Measurements from ENCODE around the gene F7. TPM values are rescaled to one million over a fixed set of nuclear protein-coding genes. Genes with fewer than 3 reads are reported as not detected.
"Not testable (repeated sequence)": the region's sequence is repeated elsewhere in the genome, so short reads cannot be mapped to it uniquely, and the experiment has no call there.

The F7 gene
- polyA plus RNA-seq (2011; rRNA removed) (0.05 and 0.11 TPM in 2 replicates), polyA minus RNA-seq (2011; rRNA and poly(A)+ RNA removed) (0.71 TPM in 1 of 2 replicates, not detected in the other)

DNA sequence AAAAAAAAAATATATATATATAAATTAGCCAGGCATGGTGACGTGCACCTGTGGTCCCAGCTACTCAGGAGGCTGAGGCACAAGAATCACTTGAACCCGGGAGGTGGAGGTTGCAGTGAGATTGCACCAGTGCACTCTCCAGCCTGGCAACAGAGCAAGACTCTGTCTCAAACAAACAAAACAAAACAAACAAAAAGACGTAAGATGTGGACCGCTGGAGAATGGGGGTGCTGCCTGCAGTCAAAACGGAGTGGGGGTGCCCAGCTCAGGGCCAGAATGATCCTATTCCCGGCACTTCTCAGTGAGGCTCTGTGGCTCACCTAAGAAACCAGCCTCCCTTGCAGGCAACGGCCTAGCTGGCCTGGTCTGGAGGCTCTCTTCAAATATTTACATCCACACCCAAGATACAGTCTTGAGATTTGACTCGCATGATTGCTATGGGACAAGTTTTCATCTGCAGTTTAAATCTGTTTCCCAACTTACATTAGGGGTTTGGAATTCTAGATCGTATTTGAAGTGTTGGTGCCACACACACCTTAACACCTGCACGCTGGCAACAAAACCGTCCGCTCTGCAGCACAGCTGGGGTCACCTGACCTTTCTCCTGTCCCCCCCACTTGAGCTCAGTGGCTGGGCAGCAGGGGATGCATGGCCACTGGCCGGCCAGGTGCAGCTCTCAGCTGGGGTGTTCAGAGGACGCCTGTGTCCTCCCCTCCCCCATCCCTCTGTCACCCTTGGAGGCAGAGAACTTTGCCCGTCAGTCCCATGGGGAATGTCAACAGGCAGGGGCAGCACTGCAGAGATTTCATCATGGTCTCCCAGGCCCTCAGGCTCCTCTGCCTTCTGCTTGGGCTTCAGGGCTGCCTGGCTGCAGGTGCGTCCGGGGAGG, at the start of gene F7:
Gene F7, plus strand, starts transcription at position 760 of the 889 bp plus-strand sequence. Its CDS starts 51 bp downstream, at position 811.
- Histone ChIP-seq H3K36me3 (ENCODE audit: control insufficient read depth, insufficient read depth, low read length) (no peaks in the 10 kb centered on the region), H3K4me3 (ENCODE audit: low read depth, low read length) (no peak within 1 kb of the TSS), H3K27me3 (ENCODE audit: control insufficient read depth, insufficient read depth, low read length) (0 out of 2 replicates have a peak, but pooled peaks cover 1% of the 10 kb centered on the region)
- TF ChIP-seq, protein P1, sequence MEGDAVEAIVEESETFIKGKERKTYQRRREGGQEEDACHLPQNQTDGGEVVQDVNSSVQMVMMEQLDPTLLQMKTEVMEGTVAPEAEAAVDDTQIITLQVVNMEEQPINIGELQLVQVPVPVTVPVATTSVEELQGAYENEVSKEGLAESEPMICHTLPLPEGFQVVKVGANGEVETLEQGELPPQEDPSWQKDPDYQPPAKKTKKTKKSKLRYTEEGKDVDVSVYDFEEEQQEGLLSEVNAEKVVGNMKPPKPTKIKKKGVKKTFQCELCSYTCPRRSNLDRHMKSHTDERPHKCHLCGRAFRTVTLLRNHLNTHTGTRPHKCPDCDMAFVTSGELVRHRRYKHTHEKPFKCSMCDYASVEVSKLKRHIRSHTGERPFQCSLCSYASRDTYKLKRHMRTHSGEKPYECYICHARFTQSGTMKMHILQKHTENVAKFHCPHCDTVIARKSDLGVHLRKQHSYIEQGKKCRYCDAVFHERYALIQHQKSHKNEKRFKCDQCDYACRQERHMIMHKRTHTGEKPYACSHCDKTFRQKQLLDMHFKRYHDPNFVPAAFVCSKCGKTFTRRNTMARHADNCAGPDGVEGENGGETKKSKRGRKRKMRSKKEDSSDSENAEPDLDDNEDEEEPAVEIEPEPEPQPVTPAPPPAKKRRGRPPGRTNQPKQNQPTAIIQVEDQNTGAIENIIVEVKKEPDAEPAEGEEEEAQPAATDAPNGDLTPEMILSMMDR (IDR thresholded peaks at IDR 0.05; ENCODE audit: insufficient read depth, low read depth, low read length): no peak
- ChIA-PET POLR2A (no interaction called here), CTCF (interaction anchor here (0.5 kb wide), 1 partner anchor 133 kb away, joined by 3 read pairs; no protein-coding TSS in a partner anchor)
- DNase-seq (ENCODE audit: low read depth): no peak

DNA sequence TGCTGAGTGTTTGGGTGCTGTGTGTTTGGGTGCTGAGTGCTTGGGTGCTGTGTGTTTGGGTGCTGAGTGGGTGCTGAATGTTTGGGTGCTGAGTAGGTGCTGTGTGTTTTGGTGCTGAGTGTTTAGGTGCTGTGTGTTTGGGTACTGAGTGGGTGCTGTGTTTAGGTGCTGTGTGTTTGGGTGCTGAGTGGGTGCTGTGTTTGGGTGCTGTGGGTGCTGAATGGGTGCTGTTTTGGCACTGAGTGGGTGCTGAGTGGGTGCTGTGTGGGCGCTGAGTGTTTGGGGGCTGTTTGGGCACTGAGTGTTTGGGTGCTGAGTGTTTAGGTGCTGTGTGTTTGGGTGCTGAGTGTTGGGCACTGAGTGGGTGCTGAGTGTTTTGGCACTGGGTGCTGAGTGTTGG, 48.5 kb upstream of the F7 start:
- ChIA-PET CTCF (no interaction called here), POLR2A (no interaction called here)
- no peak for DNase-seq (ENCODE audit: low read depth)
- H3K36me3 ChIP-seq (ENCODE audit: control insufficient read depth, insufficient read depth, low read length): no peaks in the 10 kb centered on the region
- TF ChIP-seq, protein P1 (IDR thresholded peaks at IDR 0.05; ENCODE audit: insufficient read depth, low read depth, low read length): no peak
- no peak overlapping the region for H3K4me3 ChIP-seq (ENCODE audit: low read depth, low read length)
- peaks cover 17% of the 10 kb centered on the region for H3K27me3 ChIP-seq (ENCODE audit: control insufficient read depth, insufficient read depth, low read length)

DNA sequence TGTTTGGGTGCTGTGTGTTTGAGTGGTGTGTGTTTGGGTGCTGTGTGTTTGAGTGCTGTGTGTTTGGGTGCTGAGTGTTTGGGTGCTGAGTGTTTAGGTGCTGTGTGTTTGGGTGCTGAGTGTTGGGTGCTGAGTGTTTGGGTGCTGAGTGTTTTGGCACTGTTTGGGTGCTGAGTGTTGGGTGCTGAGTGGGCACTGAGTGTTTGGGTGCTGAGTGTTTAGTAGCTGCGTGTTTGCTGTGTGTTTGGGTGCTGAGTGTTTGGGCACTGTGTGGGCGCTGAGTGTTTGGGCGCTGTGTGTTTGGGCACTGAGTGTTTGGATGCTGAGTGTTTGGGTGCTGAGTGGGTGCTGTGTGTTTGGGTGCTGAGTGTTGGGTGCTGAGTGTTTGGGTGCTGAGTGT, 48.0 kb upstream of the F7 start:
- H3K4me3 ChIP-seq (ENCODE audit: low read depth, low read length); H3K36me3 ChIP-seq (ENCODE audit: control insufficient read depth, insufficient read depth, low read length); POLR2A ChIA-PET; DNase-seq (ENCODE audit: low read depth); CTCF ChIA-PET: not testable (repeated sequence)
- peaks cover 14% of the 10 kb centered on the region for H3K27me3 ChIP-seq (ENCODE audit: control insufficient read depth, insufficient read depth, low read length)

DNA sequence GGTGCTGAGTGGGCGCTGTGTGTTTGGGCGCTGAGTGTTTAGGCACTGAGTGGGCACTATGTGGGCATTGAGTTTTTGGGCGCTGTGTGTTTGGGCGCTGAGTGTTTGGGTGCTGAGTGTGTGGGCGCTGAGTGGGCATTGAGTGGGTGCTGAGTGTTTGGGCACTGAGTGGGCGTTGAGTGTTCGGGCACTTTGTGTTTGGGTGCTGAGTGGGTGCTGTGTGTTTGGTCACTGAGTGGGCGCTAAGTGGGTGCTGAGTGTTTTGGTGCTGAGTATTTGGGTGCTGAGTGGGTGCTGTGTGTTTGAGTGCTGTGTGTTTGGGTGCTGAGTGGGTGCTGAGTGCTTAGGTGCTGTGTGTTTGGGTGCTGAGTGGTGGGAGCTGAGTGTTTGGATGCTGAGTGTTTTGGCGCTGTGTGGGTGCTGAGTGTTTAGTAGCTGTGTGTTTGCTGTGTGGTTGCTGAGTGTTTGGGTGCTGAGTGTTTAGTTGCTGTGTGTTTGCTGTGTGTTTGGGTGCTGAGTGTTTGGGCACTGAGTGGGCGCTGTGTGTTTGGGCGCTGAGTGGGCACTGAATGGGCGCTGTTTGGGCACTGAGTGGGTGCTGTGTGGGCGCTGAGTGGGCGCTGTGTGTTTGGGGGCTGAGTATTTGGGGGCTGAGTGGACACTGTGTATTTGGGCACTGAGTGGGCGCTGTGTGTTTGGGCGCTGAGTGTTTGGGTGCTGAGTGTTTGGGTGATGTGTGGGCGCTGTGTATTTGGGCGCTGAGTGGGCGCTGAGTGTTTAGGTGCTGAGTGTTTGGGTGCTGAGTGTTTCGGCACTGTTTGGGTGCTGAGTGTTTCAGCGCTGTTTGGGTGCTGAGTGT, 47.2 kb upstream of the F7 start:
- H3K36me3 ChIP-seq (ENCODE audit: control insufficient read depth, insufficient read depth, low read length): no peaks in the 10 kb centered on the region
- H3K4me3 ChIP-seq (ENCODE audit: low read depth, low read length): no peak overlapping the region
- peaks cover 10% of the 10 kb centered on the region; the same call in 1 of the 2 replicates for H3K27me3 ChIP-seq (ENCODE audit: control insufficient read depth, insufficient read depth, low read length)
- ChIA-PET CTCF (no interaction called here), POLR2A (no interaction called here)
- TF ChIP-seq, protein P1 (IDR thresholded peaks at IDR 0.05; ENCODE audit: insufficient read depth, low read depth, low read length): no peak
- DNase-seq (ENCODE audit: low read depth): no peak

DNA sequence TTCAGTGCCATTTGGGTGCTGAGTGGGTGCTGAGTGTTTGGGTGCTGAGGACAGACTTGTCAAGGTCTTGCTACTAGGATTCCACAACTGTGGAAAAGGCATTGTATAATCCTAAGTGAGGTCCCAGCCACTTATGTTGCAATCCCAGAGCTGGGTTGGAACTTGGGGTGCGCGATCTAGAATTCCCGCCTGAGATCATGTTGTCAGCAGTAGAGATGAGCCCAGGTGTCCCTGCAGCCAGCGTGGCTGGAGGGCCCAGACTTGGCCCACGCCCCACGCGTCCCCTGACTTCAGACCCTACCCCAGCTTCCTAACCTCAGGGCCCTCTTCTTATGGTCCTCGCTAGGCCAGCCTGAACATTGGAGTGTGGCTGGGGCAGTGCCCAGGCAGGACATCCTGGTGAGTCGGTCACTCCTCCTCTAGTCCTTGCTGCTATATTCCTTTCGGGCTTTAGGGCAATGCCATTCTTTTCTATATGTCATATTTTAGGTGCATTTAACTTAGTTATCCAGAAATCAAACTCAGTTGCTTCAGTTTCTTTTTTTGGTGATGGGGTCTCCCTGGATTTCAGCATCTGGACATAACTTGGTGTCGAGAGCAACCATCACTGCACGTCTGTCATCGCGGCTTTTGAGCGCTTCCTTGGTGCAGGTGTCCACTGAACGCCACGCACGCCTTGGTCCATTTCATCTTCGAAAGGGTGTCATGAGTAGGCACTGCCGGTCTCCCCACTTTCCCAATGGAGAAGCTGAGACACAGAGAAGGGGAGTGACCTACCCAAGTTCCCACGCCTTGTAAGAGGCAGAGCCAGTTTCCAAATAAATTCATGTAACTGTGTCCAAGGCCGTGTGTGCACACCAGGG, 46.4 kb upstream of the F7 start:
- TF ChIP-seq, protein P1 (IDR thresholded peaks at IDR 0.05; ENCODE audit: insufficient read depth, low read depth, low read length): no peak
- POLR2A ChIA-PET: no interaction called here
- no peak for DNase-seq (ENCODE audit: low read depth)

More for the DNA sequence above, 46.4 kb upstream of the F7 start:
- H3K36me3 ChIP-seq (ENCODE audit: control insufficient read depth, insufficient read depth, low read length): no peaks in the 10 kb centered on the region
- H3K4me3 ChIP-seq (ENCODE audit: low read depth, low read length): no peak overlapping the region
- CTCF ChIA-PET: no interaction called here
- H3K27me3 ChIP-seq (ENCODE audit: control insufficient read depth, insufficient read depth, low read length): peaks cover 2% of the 10 kb centered on the region; the same call in 1 of the 2 replicates
